Heart left ventricle (tissue), 13 donors: ENCODE data around the gene SLC30A3.

Source experiments
- CTCF ChIP-seq, 12 donors: fragments of 200-600 bp; sonication (generic) in 4 of 12; IDR thresholded peaks; one replicate each; pipeline versions ENCODE4 v1.5.0 to v1.8.0; 2018 to 2022; ENCODE audit warnings: antibody characterized with exemption in 12 of 12, mild to moderate bottlenecking in 5 of 12
- POLR2A ChIP-seq, 2 donors: fragments of 450-650 bp; IDR thresholded peaks; one replicate each; pipeline ENCODE4 v1.6.1; 2017; ENCODE audit warnings: antibody characterized with exemption in 2 of 2, mild to moderate bottlenecking in 2 of 2, moderate library complexity in 2 of 2
- donor health status: ischemic (EF 13 %, LVEDD 7.1; RV severe dilation, severe dysfunction).
- donor health status: DM: no; HTN: yes; CAD: no.
- donor health status: DM: no; HTN: no; CAD: no.
- donor health status: ischemic (EF 25% LVEDD 6.9; RV normal size, moderate dysfunction).
- donor health status: ischemic (EF 25% LVEDD 5.7; RV mildly dilated, moderate dysfunction).
- donor health status: ischemic (EF 35%, LVEDD 5.7; RV mildly dilated, moderate dysfunction).
- donor health status: nonischemic (EF 11% LVEDD 7.7; RV severe dilation, severe dysfunction).
- donor health status: DM: yes; HTN: yes; CAD: no.
- donor health status: PGD.
- donor health status: ischemic (EF 29% LVEDD 5.4; RV normal size, mild dysfunction).
- donor health status: nonischemic (EF 23%, LVEDD 6.1; RV moderate dilation, normal function).

DNA sequence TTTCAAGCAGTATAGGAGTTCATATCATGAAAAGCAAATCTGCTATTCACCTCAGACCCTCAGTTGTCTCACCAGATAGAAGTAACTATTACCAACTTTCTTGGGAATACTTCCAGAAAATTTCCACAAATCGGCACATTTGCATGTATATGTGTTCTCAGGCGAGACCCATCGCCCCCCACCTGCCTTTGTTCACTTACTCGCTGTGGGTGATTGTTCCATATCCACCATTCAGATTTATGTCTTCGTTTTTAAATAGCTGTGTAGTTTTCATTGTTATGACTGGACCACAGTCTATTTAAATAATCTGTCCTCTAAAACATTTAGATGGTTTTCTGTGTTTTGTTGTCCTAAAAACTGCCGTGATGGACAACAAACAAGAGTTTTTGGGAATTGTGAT is 22.6 kb upstream of the SLC30A3 start:
- TF ChIP-seq CTCF (IDR thresholded peaks at IDR 0.05) (no peak), POLR2A (IDR thresholded peaks at IDR 0.05) (no peak)
